GM18519 (cell line): ENCODE measurements around the gene ZNF644.

Experiments used
- ATAC-seq: cut with Tn5 transposase; IDR thresholded peaks from one replicate; pipeline ENCODE4 v1.9.1; 2021; ENCODE audit warnings: mild to moderate bottlenecking, moderate library complexity; ENCODE audit not compliant: unreplicated experiment, low FRiP score

ZNF644 gene

GRCh38 chr1:90876101-90876500, 145.7 kb downstream of the ZNF644 start:
- no peak for ATAC-seq
